ENCODE data around the gene INSYN1. TPM values are rescaled to one million over a fixed set of nuclear protein-coding genes. Genes with fewer than 3 reads are reported as not detected.

The INSYN1 gene
- total RNA-seq, 3 donors from 2014 or later: 1.9 to 8.3 (median 2.0) TPM

- Histone ChIP-seq H3K4me1 (no peaks in the 10 kb centered on the region), H3K4me3 (no peak overlapping the region), H3K27me3 (no peaks in the 10 kb centered on the region), H3K27ac (no peak overlapping the region), H3K36me3 (no peaks in the 10 kb centered on the region), H3K9me3 (no peaks in the 10 kb centered on the region)
- intact Hi-C loops (cut with DNase I; ENCODE audit: low total_unique reads): loop anchor here (5.0 kb wide), 1 partner anchor 261 kb away; no protein-coding TSS in a partner anchor
- DNase-seq (ENCODE audit: low spot score in 2 of 2): no peak
- TF ChIP-seq POLR2AphosphoS5 (IDR thresholded peaks at IDR 0.05) (no peak), CTCF (IDR thresholded peaks at IDR 0.05) (no peak), POLR2A (IDR thresholded peaks at IDR 0.05) (no peak)
These were observed 35.3 kb downstream of the INSYN1 start for GRCh38 chr15:73717802-73718201.

- no peak overlapping the region for H3K4me3 ChIP-seq
- H3K27ac ChIP-seq: no peak overlapping the region
- no peaks in the 10 kb centered on the region for H3K36me3 ChIP-seq
- no peaks in the 10 kb centered on the region for H3K9me3 ChIP-seq
- DNase-seq (ENCODE audit: low spot score in 2 of 2): no peak
- H3K27me3 ChIP-seq: no peaks in the 10 kb centered on the region
- no peaks in the 10 kb centered on the region for H3K4me1 ChIP-seq
- TF ChIP-seq CTCF (IDR thresholded peaks at IDR 0.05) (no peak), POLR2A (IDR thresholded peaks at IDR 0.05) (no peak), POLR2AphosphoS5 (IDR thresholded peaks at IDR 0.05) (no peak)
- intact Hi-C loops (cut with DNase I; ENCODE audit: low total_unique reads): loop anchor here (5.0 kb wide), 1 partner anchor 260 kb away; no protein-coding TSS in a partner anchor
These were observed 35.9 kb downstream of the INSYN1 start for GRCh38 chr15:73717206-73717605.

- Histone ChIP-seq H3K4me1 (no peaks in the 10 kb centered on the region), H3K9me3 (no peaks in the 10 kb centered on the region), H3K27ac (no peak overlapping the region), H3K27me3 (no peaks in the 10 kb centered on the region), H3K4me3 (no peak overlapping the region), H3K36me3 (no peaks in the 10 kb centered on the region)
- no peak for DNase-seq (ENCODE audit: low spot score in 2 of 2)
- TF ChIP-seq POLR2AphosphoS5 (IDR thresholded peaks at IDR 0.05): no peak
- TF ChIP-seq POLR2A (IDR thresholded peaks at IDR 0.05): no peak
- no peak for TF ChIP-seq CTCF (IDR thresholded peaks at IDR 0.05)
- intact Hi-C loops (cut with DNase I; ENCODE audit: low total_unique reads): loop anchor here (5.0 kb wide), 1 partner anchor 259 kb away; no protein-coding TSS in a partner anchor
These were observed 36.7 kb downstream of the INSYN1 start for GRCh38 chr15:73716417-73716816.

- intact Hi-C loops (cut with DNase I; ENCODE audit: low total_unique reads): loop anchor here (5.0 kb wide), 1 partner anchor 258 kb away; no protein-coding TSS in a partner anchor
- TF ChIP-seq POLR2AphosphoS5 (IDR thresholded peaks at IDR 0.05) (no peak), CTCF (IDR thresholded peaks at IDR 0.05) (no peak), POLR2A (IDR thresholded peaks at IDR 0.05) (no peak)
- no peaks in the 10 kb centered on the region for H3K9me3 ChIP-seq
- H3K27ac ChIP-seq: no peak overlapping the region
- H3K4me1 ChIP-seq: no peaks in the 10 kb centered on the region
- no peaks in the 10 kb centered on the region for H3K36me3 ChIP-seq
- DNase-seq (ENCODE audit: low spot score in 2 of 2): no peak
- no peak overlapping the region for H3K4me3 ChIP-seq
- no peaks in the 10 kb centered on the region for H3K27me3 ChIP-seq
These were observed 37.7 kb downstream of the INSYN1 start for GRCh38 chr15:73715417-73715816.

- H3K4me3 ChIP-seq: no peak overlapping the region
- no peak overlapping the region for H3K27ac ChIP-seq
- no peaks in the 10 kb centered on the region for H3K27me3 ChIP-seq
- DNase-seq (ENCODE audit: low spot score in 2 of 2): no peak
- no peaks in the 10 kb centered on the region for H3K9me3 ChIP-seq
- TF ChIP-seq CTCF (IDR thresholded peaks at IDR 0.05) (no peak), POLR2AphosphoS5 (IDR thresholded peaks at IDR 0.05) (no peak), POLR2A (IDR thresholded peaks at IDR 0.05) (no peak)
- no peaks in the 10 kb centered on the region for H3K36me3 ChIP-seq
- no peaks in the 10 kb centered on the region for H3K4me1 ChIP-seq
- intact Hi-C loops (cut with DNase I; ENCODE audit: low total_unique reads): loop anchor here (5.0 kb wide), 1 partner anchor 257 kb away; no protein-coding TSS in a partner anchor
These were observed 38.4 kb downstream of the INSYN1 start for GRCh38 chr15:73714695-73715301.
